PC-9 (cell line): ENCODE results near the gene NOC4L.

Experiments
- CTCF ChIP-seq: fragments of 200-600 bp; sonication (generic); conservative IDR thresholded peaks from 2 replicates; pipeline ENCODE4 v1.6.1; 2017; ENCODE audit warnings: mixed run types, antibody characterized with exemption, mild to moderate bottlenecking, moderate library complexity
- EZH2 ChIP-seq: fragments of 200-600 bp; sonication (generic); IDR thresholded peaks from 2 replicates; pipeline ENCODE4 v1.8.0; 2017; ENCODE audit warnings: antibody characterized with exemption, low read depth

- TF ChIP-seq CTCF (no peak), EZH2 (no peak)
Observed at GRCh38 chr12:132103542-132104308, 40.5 kb upstream of the NOC4L start.
